Peyer's patch (tissue), 4 donors: Measurements from ENCODE around the gene DSG4. TPM values are rescaled to one million over a fixed set of nuclear protein-coding genes. Genes with fewer than 3 reads are reported as not detected.

ENCODE experiments used
- DNase-seq, 3 donors: peaks; one replicate each; pipeline ENCODE4 v3.0.0-alpha.2; 2017 to 2019
- H3K27ac ChIP-seq, 4 donors: fragments of 200-600 bp; sonication (generic); one replicate each; pipeline ENCODE4 v1.5.1; 2016 to 2019
- H3K27me3 ChIP-seq, 2 donors: fragments of 200-600 bp; sonication (generic); one replicate each; pipeline ENCODE4 v1.5.1; 2019
- H3K36me3 ChIP-seq, 3 donors: fragments of 200-600 bp; sonication (generic); one replicate each; pipeline ENCODE4 v1.5.1; 2016 to 2019
- H3K4me1 ChIP-seq, 4 donors: fragments of 200-600 bp; sonication (generic); one replicate each; pipeline ENCODE4 v1.5.1; 2016 to 2019
- H3K4me3 ChIP-seq, 4 donors: fragments of 200-600 bp; sonication (generic); 1 replicate in 3 of 4; 2 replicates in 1 of 4; pipeline ENCODE4 v1.5.1; 2016 to 2019; ENCODE audit warnings: mild to moderate bottlenecking in 1 of 4
- H3K9me3 ChIP-seq, 4 donors: fragments of 200-600 bp; sonication (generic); one replicate each; pipeline ENCODE4 v1.5.1; 2016 to 2019; ENCODE audit warnings: mild to moderate bottlenecking in 1 of 4
- POLR2A ChIP-seq, 2 donors: fragments of 450-650 bp; IDR thresholded peaks; one replicate each; pipeline ENCODE4 v1.5.1; 2017; ENCODE audit warnings: antibody characterized with exemption in 2 of 2, mild to moderate bottlenecking in 2 of 2, moderate library complexity in 2 of 2
- total RNA-seq, 4 donors: library from RNA; depleted of rRNA; stranded (reverse); fragments of >200 nt; gene quantifications; one replicate each; pipeline ENCODE4 v1.1.0, GENCODE V29; 2016
- TF ChIP-seq, protein P1 (sequence below), 6 experiments: fragments of 450-650 bp in 4 of 6; fragments of 200-600 bp in 2 of 6; sonication (generic) in 1 of 6; IDR thresholded peaks; one replicate each; pipeline ENCODE4 v1.5.1; 2017 to 2019; ENCODE audit warnings: antibody characterized with exemption in 6 of 6, mild to moderate bottlenecking in 3 of 6, moderate library complexity in 1 of 6

Gene DSG4
- total RNA-seq, 4 donors from 2014 or later, result 0.35 to 0.38 TPM; not detected in 2

DNA sequence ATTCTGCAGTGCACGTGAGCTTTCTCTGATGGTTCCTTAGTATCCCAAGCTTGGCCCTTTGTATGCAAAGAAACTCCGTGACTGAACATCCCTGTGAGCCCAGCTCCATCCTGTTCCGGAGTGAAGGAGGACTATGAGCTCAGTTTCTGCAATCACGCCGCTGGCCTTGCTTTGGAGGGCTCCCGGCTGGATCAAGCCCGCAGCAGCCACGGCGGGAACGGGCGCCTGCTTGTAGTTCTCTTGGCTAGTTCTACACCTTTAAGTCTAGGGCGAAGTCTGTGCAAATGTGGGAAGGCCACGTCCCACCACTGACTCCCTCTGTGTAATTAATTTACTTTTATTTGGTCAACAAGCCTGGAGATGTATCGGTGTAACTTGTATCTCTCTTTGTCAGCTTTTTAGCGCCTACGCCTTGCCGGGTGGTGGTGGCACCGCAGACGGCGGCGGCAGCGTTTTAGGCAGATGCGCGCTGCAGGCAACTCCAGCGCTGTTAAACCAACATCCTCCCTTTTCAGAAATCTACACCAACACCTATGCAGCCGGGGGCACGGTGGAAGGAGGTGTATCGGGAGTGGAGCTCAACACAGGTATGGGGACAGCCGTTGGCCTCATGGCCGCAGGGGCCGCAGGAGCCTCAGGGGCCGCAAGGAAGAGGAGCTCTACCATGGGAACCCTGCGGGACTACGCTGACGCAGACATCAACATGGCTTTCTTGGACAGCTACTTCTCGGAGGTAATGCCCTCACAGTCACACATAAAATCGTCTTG lies 34.3 kb downstream of the DSG4 start:
- TF ChIP-seq, protein P1, sequence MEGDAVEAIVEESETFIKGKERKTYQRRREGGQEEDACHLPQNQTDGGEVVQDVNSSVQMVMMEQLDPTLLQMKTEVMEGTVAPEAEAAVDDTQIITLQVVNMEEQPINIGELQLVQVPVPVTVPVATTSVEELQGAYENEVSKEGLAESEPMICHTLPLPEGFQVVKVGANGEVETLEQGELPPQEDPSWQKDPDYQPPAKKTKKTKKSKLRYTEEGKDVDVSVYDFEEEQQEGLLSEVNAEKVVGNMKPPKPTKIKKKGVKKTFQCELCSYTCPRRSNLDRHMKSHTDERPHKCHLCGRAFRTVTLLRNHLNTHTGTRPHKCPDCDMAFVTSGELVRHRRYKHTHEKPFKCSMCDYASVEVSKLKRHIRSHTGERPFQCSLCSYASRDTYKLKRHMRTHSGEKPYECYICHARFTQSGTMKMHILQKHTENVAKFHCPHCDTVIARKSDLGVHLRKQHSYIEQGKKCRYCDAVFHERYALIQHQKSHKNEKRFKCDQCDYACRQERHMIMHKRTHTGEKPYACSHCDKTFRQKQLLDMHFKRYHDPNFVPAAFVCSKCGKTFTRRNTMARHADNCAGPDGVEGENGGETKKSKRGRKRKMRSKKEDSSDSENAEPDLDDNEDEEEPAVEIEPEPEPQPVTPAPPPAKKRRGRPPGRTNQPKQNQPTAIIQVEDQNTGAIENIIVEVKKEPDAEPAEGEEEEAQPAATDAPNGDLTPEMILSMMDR (IDR thresholded peaks at IDR 0.05), result no peak
- TF ChIP-seq POLR2A (IDR thresholded peaks at IDR 0.05), result no peak
- Histone ChIP-seq H3K36me3 (no peaks in the 10 kb centered on the region), H3K27me3 (no peaks in the 10 kb centered on the region), H3K27ac (no peak overlapping the region), H3K4me1 (no peaks in the 10 kb centered on the region), H3K4me3 (no peak overlapping the region), H3K9me3 (no peaks in the 10 kb centered on the region)
- no peak for DNase-seq

DNA sequence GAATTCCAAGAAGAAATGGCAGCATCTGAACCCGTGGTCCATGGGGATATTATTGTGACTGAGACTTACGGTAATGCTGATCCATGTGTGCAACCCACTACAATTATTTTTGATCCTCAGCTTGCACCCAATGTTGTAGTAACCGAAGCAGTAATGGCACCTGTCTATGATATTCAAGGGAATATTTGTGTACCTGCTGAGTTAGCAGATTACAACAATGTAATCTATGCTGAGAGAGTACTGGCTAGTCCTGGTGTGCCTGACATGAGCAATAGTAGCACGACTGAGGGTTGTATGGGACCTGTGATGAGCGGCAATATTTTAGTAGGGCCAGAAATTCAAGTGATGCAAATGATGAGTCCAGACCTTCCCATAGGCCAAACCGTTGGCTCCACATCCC lies 36.6 kb downstream of the DSG4 start:
- no peak for DNase-seq
- Histone ChIP-seq H3K27me3 (no peaks in the 10 kb centered on the region), H3K4me3 (no peak overlapping the region), H3K36me3 (no peaks in the 10 kb centered on the region), H3K4me1 (no peaks in the 10 kb centered on the region), H3K27ac (no peak overlapping the region), H3K9me3 (no peaks in the 10 kb centered on the region)
- TF ChIP-seq, protein P1 (IDR thresholded peaks at IDR 0.05), result no peak
- TF ChIP-seq POLR2A (IDR thresholded peaks at IDR 0.05), result no peak

DNA sequence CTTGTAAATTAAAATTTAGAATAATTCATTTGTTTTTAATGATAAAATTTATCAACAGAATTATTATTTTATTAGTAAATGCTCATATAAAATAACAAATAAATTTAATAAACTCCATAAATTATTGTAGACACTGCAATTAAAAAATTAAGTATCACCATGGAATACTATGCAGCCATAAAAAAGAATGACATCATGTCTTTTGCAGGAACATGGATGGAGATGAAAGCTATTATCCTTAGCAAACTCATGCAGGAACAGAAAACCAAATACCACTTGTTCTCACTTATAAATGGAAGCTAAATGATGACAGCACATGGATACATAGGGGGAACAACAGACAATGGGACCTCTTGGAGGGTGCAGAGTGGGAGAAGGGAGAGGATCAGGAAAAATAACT lies 41.3 kb downstream of the DSG4 start:
- DNase-seq, result no peak

DNA sequence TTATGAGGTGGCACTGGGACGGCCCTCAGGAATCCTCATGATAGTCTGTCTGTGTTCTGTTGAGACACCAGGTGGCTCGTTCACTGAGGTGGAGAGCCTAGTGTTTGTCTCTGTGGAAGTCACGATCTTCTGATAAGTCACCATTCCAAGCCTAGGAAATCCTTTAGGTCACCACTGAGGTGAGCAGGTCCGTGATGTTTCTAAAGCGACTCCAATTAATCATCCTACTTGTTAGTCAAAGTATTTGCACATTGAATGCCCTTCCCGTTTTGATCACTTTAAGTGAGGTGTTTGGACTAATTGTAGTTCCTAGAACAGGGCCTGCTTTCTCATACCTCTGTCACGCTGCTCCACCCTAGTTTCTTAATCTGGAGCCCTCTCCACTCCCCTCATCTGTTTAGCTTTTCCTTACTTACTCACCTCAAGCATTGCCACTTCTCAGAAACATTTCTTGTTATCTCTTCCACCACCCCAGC lies 42.9 kb downstream of the DSG4 start:
- no peak for TF ChIP-seq POLR2A (IDR thresholded peaks at IDR 0.05)
- TF ChIP-seq, protein P1 (IDR thresholded peaks at IDR 0.05), result no peak
- Histone ChIP-seq H3K27me3 (no peaks in the 10 kb centered on the region), H3K27ac (no peak overlapping the region), H3K9me3 (no peaks in the 10 kb centered on the region), H3K4me1 (no peaks in the 10 kb centered on the region), H3K36me3 (no peaks in the 10 kb centered on the region), H3K4me3 (no peak overlapping the region)
- DNase-seq, result no peak

More for the DNA sequence above, 41.3 kb downstream of the DSG4 start:
- TF ChIP-seq POLR2A (IDR thresholded peaks at IDR 0.05), result no peak
- TF ChIP-seq, protein P1 (IDR thresholded peaks at IDR 0.05), result no peak
- no peak overlapping the region for H3K27ac ChIP-seq
- no peaks in the 10 kb centered on the region for H3K4me1 ChIP-seq
- no peak overlapping the region for H3K4me3 ChIP-seq
- H3K27me3 ChIP-seq, result no peaks in the 10 kb centered on the region
- H3K9me3 ChIP-seq, result no peaks in the 10 kb centered on the region
- no peaks in the 10 kb centered on the region for H3K36me3 ChIP-seq

DNA sequence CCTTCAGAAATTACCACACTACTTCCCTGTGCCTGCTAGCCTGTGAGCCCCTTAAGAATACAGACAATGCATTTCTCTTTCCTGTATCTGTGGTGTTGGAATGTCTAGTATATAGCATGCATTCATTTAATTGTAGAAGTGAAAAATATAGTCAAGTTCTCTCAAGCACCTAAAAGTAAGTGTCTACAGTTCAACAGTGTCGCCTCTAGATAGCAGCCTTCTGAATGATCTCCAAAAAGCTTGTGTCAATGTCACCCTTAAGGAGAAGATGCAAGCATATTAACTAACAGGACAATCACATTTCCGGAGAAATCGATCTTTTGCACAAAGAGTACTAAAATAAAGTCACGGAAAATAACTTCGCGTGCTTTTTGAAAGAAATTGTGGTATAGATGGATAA lies 43.5 kb downstream of the DSG4 start:
- Histone ChIP-seq H3K4me3 (no peak overlapping the region), H3K27ac (no peak overlapping the region), H3K27me3 (no peaks in the 10 kb centered on the region), H3K36me3 (no peaks in the 10 kb centered on the region), H3K9me3 (no peaks in the 10 kb centered on the region), H3K4me1 (no peaks in the 10 kb centered on the region)
- no peak for DNase-seq
- TF ChIP-seq POLR2A (IDR thresholded peaks at IDR 0.05), result no peak
- TF ChIP-seq, protein P1 (IDR thresholded peaks at IDR 0.05), result no peak
